Sigmoid colon (tissue), 7 donors: ENCODE data around the gene PDX1. TPM values are rescaled to one million over a fixed set of nuclear protein-coding genes. Genes with fewer than 3 reads are reported as not detected.
A peak's percentile ranks its signal among the peaks of the same experiment; 100 is the strongest.

Source experiments
- DNase-seq: peaks from one replicate; pipeline ENCODE4 v3.0.0-alpha.2; 2019
- H3K27ac ChIP-seq, 4 donors: fragments of 200-600 bp; sonication (generic); one replicate each; pipeline ENCODE4 v1.5.1; 2016 to 2019; ENCODE audit warnings: mild to moderate bottlenecking in 1 of 4
- H3K27me3 ChIP-seq, 3 donors: fragments of 200-600 bp; sonication (generic); one replicate each; pipeline ENCODE4 v1.5.1; 2019; ENCODE audit warnings: mild to moderate bottlenecking in 1 of 3
- H3K36me3 ChIP-seq, 4 donors: fragments of 200-600 bp; sonication (generic); one replicate each; pipeline ENCODE4 v1.5.1; 2016 to 2019
- H3K4me1 ChIP-seq, 4 donors: fragments of 200-600 bp; sonication (generic); one replicate each; pipeline ENCODE4 v1.5.1; 2017 to 2019
- H3K4me3 ChIP-seq, 4 donors: fragments of 200-600 bp; sonication (generic); one replicate each; pipeline ENCODE4 v1.5.1; 2017 to 2019; ENCODE audit warnings: mild to moderate bottlenecking in 2 of 4, moderate library complexity in 1 of 4
- H3K9me3 ChIP-seq, 4 donors: fragments of 200-600 bp in 3 of 4; sonication (generic) in 3 of 4; one replicate each; pipeline versions ENCODE4 v1.5.1 to v1.6.1; 2013 to 2019
- CTCF ChIP-seq, 4 experiments: fragments of 450-650 bp in 3 of 4; fragments of 200-600 bp in 1 of 4; IDR thresholded peaks; one replicate each; pipeline ENCODE4 v1.5.1; 2016 to 2019; ENCODE audit warnings: antibody characterized with exemption in 4 of 4, mild to moderate bottlenecking in 3 of 4, moderate library complexity in 2 of 4
- EP300 ChIP-seq, 4 donors: sonication (generic); formaldehyde crosslinking; IDR thresholded peaks; one replicate each; pipeline ENCODE4 v1.6.1; 2017; ENCODE audit warnings: antibody characterized with exemption in 4 of 4
- POLR2A ChIP-seq, 2 donors: fragments of 450-650 bp; IDR thresholded peaks; one replicate each; pipeline ENCODE4 v1.6.1; 2016; ENCODE audit warnings: antibody characterized with exemption in 2 of 2, mild to moderate bottlenecking in 2 of 2, moderate library complexity in 2 of 2
- POLR2AphosphoS5 ChIP-seq, 4 donors: sonication (generic); formaldehyde crosslinking; IDR thresholded peaks; one replicate each; pipeline ENCODE4 v1.6.1; 2017; ENCODE audit warnings: antibody characterized with exemption in 4 of 4
- WGBS, 2 donors: extraction: QIAGEN DNeasy Blood & Tissue Kit; methylation state at CpG; one replicate each; pipeline ENCODE4 v1.1.7; 2013; 5-methylcytosine and 5-hydroxymethylcytosine counted together
- intact Hi-C: fragments of 100-400 bp; cut with DNase I; formaldehyde crosslinking; loops from one replicate; pipeline ENCODE4 v1.15.1; 2023
- polyA plus RNA-seq, 3 donors: library from polyadenylated mRNA; stranded (reverse); fragments of 200-250 nt; gene quantifications; one replicate each; pipeline ENCODE4 v1.2.3, GENCODE V29; 2013
- total RNA-seq, 4 donors: library from RNA; depleted of rRNA; stranded (reverse); fragments of >200 nt; gene quantifications; one replicate each; pipeline ENCODE4 v1.1.0, GENCODE V29; 2016
- donor health status: healthy with polysubstance abuse.
- donor health status: Bipolar disorder and iron deficiency.
- donor health status: healthy.

Gene PDX1
- total and polyA plus RNA-seq, 7 donors: under 0.01 to 0.39 TPM; not detected in 5

DNA sequence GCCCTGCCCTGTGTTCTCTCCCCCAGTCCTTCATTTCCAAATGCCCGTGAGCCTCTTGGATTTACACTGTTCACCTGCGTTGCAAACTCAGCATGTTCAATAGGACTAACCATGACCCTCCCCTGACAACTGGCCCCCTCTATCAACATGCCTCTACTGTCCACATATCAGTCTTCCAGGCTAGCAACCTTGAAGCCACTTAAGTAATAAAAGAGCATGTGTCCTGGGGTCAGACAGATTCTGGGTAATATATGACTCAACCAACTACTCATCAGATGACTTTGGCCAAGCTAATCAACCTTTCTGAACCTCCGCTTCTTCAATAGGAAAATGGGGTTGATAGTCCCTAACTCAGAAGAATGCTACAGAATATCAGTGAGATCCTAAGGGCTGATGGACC lies 15.1 kb upstream of the PDX1 start:
- TF ChIP-seq CTCF (IDR thresholded peaks at IDR 0.05) (no peak), POLR2A (IDR thresholded peaks at IDR 0.05) (no peak), POLR2AphosphoS5 (IDR thresholded peaks at IDR 0.05) (no peak), EP300 (IDR thresholded peaks at IDR 0.05) (no peak)
- H3K27me3 ChIP-seq: peaks cover 3 to 82% (median 14%) of the 10 kb centered on the region in 3 donors
- no peaks in the 10 kb centered on the region for H3K36me3 ChIP-seq
- no peak overlapping the region for H3K27ac ChIP-seq
- H3K4me3 ChIP-seq: no peak overlapping the region
- H3K9me3 ChIP-seq: no peaks in the 10 kb centered on the region
- WGBS, 2 donors: 92 to 94% methylated on average over 3 of the region's 3 CpGs
- intact Hi-C loops: no loop called here
- DNase-seq: no peak
- no peaks in the 10 kb centered on the region for H3K4me1 ChIP-seq

DNA sequence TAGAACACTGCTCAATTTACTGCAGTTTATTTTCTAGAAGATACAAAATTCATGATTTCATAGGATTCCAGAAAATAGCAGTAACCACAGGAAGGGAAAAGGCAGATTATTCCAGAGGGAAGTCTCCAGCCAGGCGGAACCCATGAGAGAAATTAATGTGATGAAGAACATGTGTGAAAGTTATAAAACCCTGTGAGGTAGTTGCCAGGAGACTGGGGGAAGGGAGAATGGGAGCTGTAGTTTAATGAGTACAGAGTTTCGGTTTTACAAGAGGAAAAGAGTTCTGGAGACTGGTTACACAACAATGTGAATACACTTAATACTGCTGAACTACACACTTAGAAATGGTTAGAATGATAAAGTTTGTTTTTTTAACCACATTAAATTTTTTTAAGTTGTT lies 14.2 kb upstream of the PDX1 start:
- Histone ChIP-seq H3K4me1 (no peaks in the 10 kb centered on the region), H3K36me3 (no peaks in the 10 kb centered on the region), H3K9me3 (no peaks in the 10 kb centered on the region), H3K27me3 (peaks cover 3 to 82% (median 14%) of the 10 kb centered on the region in 3 donors), H3K4me3 (no peak overlapping the region), H3K27ac (no peak overlapping the region)
- TF ChIP-seq POLR2AphosphoS5 (IDR thresholded peaks at IDR 0.05) (peak in 1 of 4 donors; percentile 12), POLR2A (IDR thresholded peaks at IDR 0.05) (no peak)
- no peak for DNase-seq
- 28 to 50% methylated on average over 2 of the region's 2 CpGs for WGBS, 2 donors
- intact Hi-C loops: no loop called here

GRCh38 chr13:27907121-27907787 lies 12.5 kb upstream of the PDX1 start:
- H3K4me3 ChIP-seq: no peak overlapping the region
- H3K27me3 ChIP-seq: peaks cover 3 to 86% (median 14%) of the 10 kb centered on the region in 3 donors
- no peak for TF ChIP-seq POLR2A (IDR thresholded peaks at IDR 0.05)
- TF ChIP-seq CTCF (IDR thresholded peaks at IDR 0.05): no peak
- TF ChIP-seq POLR2AphosphoS5 (IDR thresholded peaks at IDR 0.05): no peak
- no peak for TF ChIP-seq EP300 (IDR thresholded peaks at IDR 0.05)
- WGBS, 2 donors: 71 to 86% methylated on average over 6 of the region's 6 CpGs
- H3K9me3 ChIP-seq: no peaks in the 10 kb centered on the region
- no peaks in the 10 kb centered on the region for H3K36me3 ChIP-seq
- H3K4me1 ChIP-seq: no peaks in the 10 kb centered on the region
- no peak overlapping the region for H3K27ac ChIP-seq
- intact Hi-C loops: no loop called here
- no peak for DNase-seq

- H3K4me1 ChIP-seq: no peaks in the 10 kb centered on the region
- peaks cover 3 to 98% (median 17%) of the 10 kb centered on the region in 3 donors for H3K27me3 ChIP-seq
- intact Hi-C loops: no loop called here
- no peaks in the 10 kb centered on the region for H3K9me3 ChIP-seq
- WGBS, 2 donors: 44 to 48% methylated on average over 4 of the region's 4 CpGs
- TF ChIP-seq POLR2A (IDR thresholded peaks at IDR 0.05) (no peak), EP300 (IDR thresholded peaks at IDR 0.05) (no peak), CTCF (IDR thresholded peaks at IDR 0.05) (no peak), POLR2AphosphoS5 (IDR thresholded peaks at IDR 0.05) (no peak)
- H3K4me3 ChIP-seq: no peak overlapping the region
- DNase-seq: no peak
- H3K27ac ChIP-seq: no peak overlapping the region
- H3K36me3 ChIP-seq: no peaks in the 10 kb centered on the region
Observed at GRCh38 chr13:27909378-27909777, 10.4 kb upstream of the PDX1 start.

GRCh38 chr13:27911521-27911920 lies 8.3 kb upstream of the PDX1 start:
- Histone ChIP-seq H3K36me3 (no peaks in the 10 kb centered on the region), H3K27me3 (peaks cover 17 to 99% (median 35%) of the 10 kb centered on the region in 3 donors), H3K9me3 (no peaks in the 10 kb centered on the region), H3K27ac (no peak overlapping the region), H3K4me3 (no peak overlapping the region), H3K4me1 (no peaks in the 10 kb centered on the region)
- intact Hi-C loops: no loop called here
- no peak for TF ChIP-seq POLR2AphosphoS5 (IDR thresholded peaks at IDR 0.05)
- no peak for TF ChIP-seq CTCF (IDR thresholded peaks at IDR 0.05)
- TF ChIP-seq EP300 (IDR thresholded peaks at IDR 0.05): no peak
- no peak for TF ChIP-seq POLR2A (IDR thresholded peaks at IDR 0.05)
- WGBS, 2 donors: 51 to 57% methylated on average over 2 of the region's 2 CpGs
- DNase-seq: no peak
